H9 (cell line): ENCODE data around the gene PI4K2A. TPM values are rescaled to one million over a fixed set of nuclear protein-coding genes. Genes with fewer than 3 reads are reported as not detected.

Experiments
- DNase-seq: peaks from one replicate; pipeline ENCODE4 v3.0.0-alpha.2; 2017
- H2AFZ ChIP-seq: one replicate; pipeline ENCODE4 v1.6.1; 2013; ENCODE audit warnings: mild to moderate bottlenecking, low read length, control low read depth, moderate library complexity
- H2AK5ac ChIP-seq: 2 replicates; pipeline ENCODE4 v1.6.1; 2013; ENCODE audit warnings: low read length, control low read depth, mixed read lengths; ENCODE audit not compliant: insufficient read length
- H2BK120ac ChIP-seq: one replicate; pipeline ENCODE4 v1.6.1; 2013; ENCODE audit warnings: low read depth, mild to moderate bottlenecking, low read length, control low read depth, inconsistent platforms; ENCODE audit not compliant: poor library complexity, severe bottlenecking
- H2BK12ac ChIP-seq: 2 replicates; pipeline ENCODE4 v1.6.1; 2013; ENCODE audit warnings: low read length, control low read depth, mixed read lengths, low read depth; ENCODE audit not compliant: insufficient read length
- H2BK15ac ChIP-seq: 2 replicates; pipeline ENCODE4 v1.6.1; 2013; ENCODE audit warnings: low read depth, low read length, control low read depth
- H2BK20ac ChIP-seq: one replicate; pipeline ENCODE4 v1.6.1; 2013; ENCODE audit warnings: low read depth, mild to moderate bottlenecking, low read length, control low read depth, inconsistent platforms; ENCODE audit not compliant: poor library complexity, severe bottlenecking
- H2BK5ac ChIP-seq: 2 replicates; pipeline ENCODE4 v1.6.1; 2013; ENCODE audit warnings: low read length, control low read depth, mixed read lengths; ENCODE audit not compliant: insufficient read length
- H3K14ac ChIP-seq: 2 replicates; pipeline ENCODE4 v1.6.1; 2013; ENCODE audit warnings: low read length, control low read depth; ENCODE audit not compliant: insufficient read depth
- H3K18ac ChIP-seq: 2 replicates; pipeline ENCODE4 v1.6.1; 2013; ENCODE audit warnings: low read depth, mild to moderate bottlenecking, mixed read lengths, low read length, control low read depth; ENCODE audit not compliant: insufficient read length
- H3K23ac ChIP-seq: 2 replicates; pipeline ENCODE4 v1.6.1; 2013; ENCODE audit warnings: low read length, control low read depth, mixed read lengths, low read depth; ENCODE audit not compliant: insufficient read length
- H3K23me2 ChIP-seq: 2 replicates; pipeline ENCODE4 v1.6.1; 2013; ENCODE audit warnings: low read depth, mild to moderate bottlenecking, mixed read lengths, low read length, control low read depth; ENCODE audit not compliant: insufficient read length, poor library complexity, severe bottlenecking
- H3K27ac ChIP-seq: 2 replicates; pipeline ENCODE4 v1.5.1; 2013; ENCODE audit warnings: low read length, control low read depth, mixed read lengths, low read depth; ENCODE audit not compliant: insufficient read length
- H3K27me3 ChIP-seq: 2 replicates; pipeline ENCODE4 v1.6.1; 2013; ENCODE audit warnings: low read length, control low read depth, inconsistent platforms; ENCODE audit not compliant: insufficient read depth
- H3K4ac ChIP-seq: 2 replicates; pipeline ENCODE4 v1.6.1; 2013; ENCODE audit warnings: low read depth, mild to moderate bottlenecking, control low read depth, inconsistent platforms, low read length, moderate library complexity
- H3K4me1 ChIP-seq: 2 replicates; pipeline ENCODE4 v1.6.1; 2013; ENCODE audit warnings: low read length, control low read depth, inconsistent platforms; ENCODE audit not compliant: insufficient read depth
- H3K4me2 ChIP-seq: 2 replicates; pipeline ENCODE4 v1.6.1; 2013; ENCODE audit warnings: low read length, control low read depth, mixed read lengths; ENCODE audit not compliant: insufficient read length, insufficient read depth
- H3K56ac ChIP-seq: 2 replicates; pipeline ENCODE4 v1.6.1; 2013; ENCODE audit warnings: low read depth, mild to moderate bottlenecking, mixed read lengths, low read length, control low read depth; ENCODE audit not compliant: insufficient read length
- H3K79me1 ChIP-seq: 2 replicates; pipeline ENCODE4 v1.6.1; 2013; ENCODE audit warnings: low read depth, mild to moderate bottlenecking, moderate library complexity, low read length, control low read depth, inconsistent platforms; ENCODE audit not compliant: insufficient read depth, poor library complexity, severe bottlenecking
- H3K79me2 ChIP-seq: 2 replicates; pipeline ENCODE4 v1.6.1; 2013; ENCODE audit warnings: low read length, control low read depth, inconsistent platforms; ENCODE audit not compliant: insufficient read depth
- H3K9ac ChIP-seq: 2 replicates; pipeline ENCODE4 v1.6.1; 2013; ENCODE audit warnings: low read length, control low read depth, mixed read lengths; ENCODE audit not compliant: insufficient read length; ENCODE audit errors: extremely low read depth
- H3K9me3 ChIP-seq: one replicate; pipeline ENCODE4 v1.6.1; 2013; ENCODE audit warnings: low read depth, low read length, inconsistent platforms; ENCODE audit not compliant: control insufficient read depth
- H3T11ph ChIP-seq: one replicate; pipeline ENCODE4 v1.6.1; 2013; ENCODE audit warnings: mild to moderate bottlenecking, low read length, control low read depth, inconsistent platforms
- H4K20me1 ChIP-seq: one replicate; pipeline ENCODE4 v1.6.1; 2013; ENCODE audit not compliant: control insufficient read depth, insufficient read length, insufficient read depth
- H4K5ac ChIP-seq: 2 replicates; pipeline ENCODE4 v1.6.1; 2013; ENCODE audit warnings: low read depth, mild to moderate bottlenecking, mixed read lengths, low read length, control low read depth; ENCODE audit not compliant: insufficient read length
- H4K8ac ChIP-seq: replicated peaks from 2 replicates; pipeline ENCODE4 v1.6.1; 2013; ENCODE audit warnings: low read length, control low read depth, mixed read lengths, low read depth; ENCODE audit not compliant: insufficient read length
- H4K91ac ChIP-seq: 2 replicates; pipeline ENCODE4 v1.6.1; 2013; ENCODE audit warnings: low read depth, mild to moderate bottlenecking, moderate library complexity, mixed read lengths, low read length, control low read depth; ENCODE audit not compliant: insufficient read length
- H3K27ac Mint-ChIP-seq, 3 experiments: 2 replicates in 2 of 3; 3 replicates in 1 of 3; pipeline ENCODE4 v1.8.0; 2020 to 2021; ENCODE audit warnings: mixed read lengths in 3 of 3, mild to moderate bottlenecking in 1 of 3, moderate library complexity in 1 of 3
- H3K27me3 Mint-ChIP-seq: 2 replicates; pipeline ENCODE4 v1.8.0; 2021; ENCODE audit warnings: low read depth, mild to moderate bottlenecking, moderate library complexity, mixed read lengths
- H3K36me3 Mint-ChIP-seq, 3 experiments: 2 replicates in 2 of 3; 3 replicates in 1 of 3; pipeline ENCODE4 v1.8.0; 2020 to 2021; ENCODE audit warnings: low read depth in 3 of 3, mixed read lengths in 3 of 3; ENCODE audit not compliant: insufficient read depth in 1 of 3
- H3K4me1 Mint-ChIP-seq, 2 experiments: 2 replicates each; pipeline ENCODE4 v1.8.0; 2020; ENCODE audit warnings: mixed read lengths in 2 of 2
- H3K4me3 Mint-ChIP-seq, 2 experiments: 2 replicates in 1 of 2; 3 replicates in 1 of 2; pipeline ENCODE4 v1.8.0; 2020 to 2021; ENCODE audit warnings: mild to moderate bottlenecking in 2 of 2, mixed read lengths in 2 of 2, moderate library complexity in 1 of 2
- H3K9me3 Mint-ChIP-seq, 2 experiments: 2 replicates in 1 of 2; 3 replicates in 1 of 2; pipeline ENCODE4 v1.8.0; 2020; ENCODE audit warnings: mild to moderate bottlenecking in 2 of 2, mixed read lengths in 2 of 2, moderate library complexity in 1 of 2
- WGBS: extraction: QIAGEN DNeasy Blood & Tissue Kit; methylation state at CpG from one replicate; pipeline ENCODE4 v1.1.7; 2013; ENCODE audit warnings: missing lambda C conversion rate, low lambda C conversion rate, mixed read lengths; ENCODE audit not compliant: insufficient read length; ENCODE audit errors: extremely low coverage; 5-methylcytosine and 5-hydroxymethylcytosine counted together
- total RNA-seq: library from RNA; stranded (reverse); gene quantifications from 2 replicates; pipeline ENCODE4 v1.2.1, GENCODE V29; 2021
- TF ChIP-seq, protein P1 (sequence below): fragments of 200-600 bp; sonication (generic); conservative IDR thresholded peaks from 3 replicates; pipeline ENCODE4 v1.8.0; 2021; ENCODE audit warnings: antibody characterized with exemption, mild to moderate bottlenecking

The PI4K2A gene
- total RNA-seq, 1 experiment from 2014 or later: 30.9 TPM

DNA sequence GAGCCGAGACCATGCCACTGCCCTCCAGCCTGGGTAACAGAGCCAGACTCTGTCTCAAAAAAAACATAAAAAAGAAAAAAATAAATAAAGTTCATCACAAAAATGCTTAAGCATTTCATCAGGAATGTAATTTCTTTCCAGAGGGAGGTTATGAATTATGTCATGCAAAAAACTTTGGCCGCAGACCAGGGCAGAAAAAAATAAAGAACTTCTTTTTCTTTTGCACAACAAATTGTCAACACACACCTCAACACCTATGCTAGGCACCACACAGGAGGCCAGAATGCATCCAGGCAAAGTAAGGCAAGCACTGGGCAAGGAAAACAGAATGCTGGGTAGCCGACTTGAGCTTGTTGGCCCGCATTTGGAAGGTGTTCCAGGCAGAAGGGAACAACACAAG, 47.0 kb upstream of the PI4K2A start:
- no peak overlapping the region for H3K14ac ChIP-seq
- peaks cover 0 to 2% of the 10 kb centered on the region in 2 experiments; a peak in 1 of 4 replicates for H3K4me1 Mint-ChIP-seq
- no peak overlapping the region for H3K27ac ChIP-seq
- H3K79me1 ChIP-seq: no peaks in the 10 kb centered on the region
- no peaks in the 10 kb centered on the region for H4K20me1 ChIP-seq
- H3K27me3 ChIP-seq: no peaks in the 10 kb centered on the region
- H2AFZ ChIP-seq: no peak overlapping the region
- H4K5ac ChIP-seq: no peak overlapping the region
- H4K8ac ChIP-seq: no peak overlapping the region
- H3K36me3 Mint-ChIP-seq: no peaks in the 10 kb centered on the region
- no peak overlapping the region for H3K56ac ChIP-seq
- H4K91ac ChIP-seq: no peak overlapping the region
- no peak overlapping the region for H2BK120ac ChIP-seq
- H3K9ac ChIP-seq: no peak overlapping the region
- H2BK5ac ChIP-seq: no peak overlapping the region
- no peak overlapping the region for H2AK5ac ChIP-seq
- no peaks in the 10 kb centered on the region for H3K4me1 ChIP-seq
- no peak overlapping the region; a peak in 1 of 7 replicates for H3K27ac Mint-ChIP-seq
- no peak overlapping the region for H3K4ac ChIP-seq
- no peak overlapping the region for H3K4me3 Mint-ChIP-seq
- no peak overlapping the region for H3T11ph ChIP-seq
- no peak overlapping the region for H3K18ac ChIP-seq
- TF ChIP-seq, protein P1, sequence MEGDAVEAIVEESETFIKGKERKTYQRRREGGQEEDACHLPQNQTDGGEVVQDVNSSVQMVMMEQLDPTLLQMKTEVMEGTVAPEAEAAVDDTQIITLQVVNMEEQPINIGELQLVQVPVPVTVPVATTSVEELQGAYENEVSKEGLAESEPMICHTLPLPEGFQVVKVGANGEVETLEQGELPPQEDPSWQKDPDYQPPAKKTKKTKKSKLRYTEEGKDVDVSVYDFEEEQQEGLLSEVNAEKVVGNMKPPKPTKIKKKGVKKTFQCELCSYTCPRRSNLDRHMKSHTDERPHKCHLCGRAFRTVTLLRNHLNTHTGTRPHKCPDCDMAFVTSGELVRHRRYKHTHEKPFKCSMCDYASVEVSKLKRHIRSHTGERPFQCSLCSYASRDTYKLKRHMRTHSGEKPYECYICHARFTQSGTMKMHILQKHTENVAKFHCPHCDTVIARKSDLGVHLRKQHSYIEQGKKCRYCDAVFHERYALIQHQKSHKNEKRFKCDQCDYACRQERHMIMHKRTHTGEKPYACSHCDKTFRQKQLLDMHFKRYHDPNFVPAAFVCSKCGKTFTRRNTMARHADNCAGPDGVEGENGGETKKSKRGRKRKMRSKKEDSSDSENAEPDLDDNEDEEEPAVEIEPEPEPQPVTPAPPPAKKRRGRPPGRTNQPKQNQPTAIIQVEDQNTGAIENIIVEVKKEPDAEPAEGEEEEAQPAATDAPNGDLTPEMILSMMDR: no peak
- no peaks in the 10 kb centered on the region for H3K27me3 Mint-ChIP-seq
- H3K79me2 ChIP-seq: no peaks in the 10 kb centered on the region
- no peak for DNase-seq
- no peak overlapping the region for H3K23ac ChIP-seq
- no peak overlapping the region for H2BK20ac ChIP-seq
- no peaks in the 10 kb centered on the region for H3K9me3 Mint-ChIP-seq
- no peak overlapping the region for H3K4me2 ChIP-seq
- no peak overlapping the region for H2BK12ac ChIP-seq
- no peaks in the 10 kb centered on the region for H3K9me3 ChIP-seq
- WGBS: no CpG with 5 or more reads among the region's 4 CpGs
- no peak overlapping the region for H2BK15ac ChIP-seq
- no peaks in the 10 kb centered on the region for H3K23me2 ChIP-seq
